Measurements from ENCODE around the gene WFIKKN1. TPM values are rescaled to one million over a fixed set of nuclear protein-coding genes. Genes with fewer than 3 reads are reported as not detected.

The WFIKKN1 gene
- total and polyA plus RNA-seq, 2 of the 13 experiments (the other 11 are each of a cell fraction or from before 2014, with no cell fraction given): 1.7 to 4.9 TPM

DNA sequence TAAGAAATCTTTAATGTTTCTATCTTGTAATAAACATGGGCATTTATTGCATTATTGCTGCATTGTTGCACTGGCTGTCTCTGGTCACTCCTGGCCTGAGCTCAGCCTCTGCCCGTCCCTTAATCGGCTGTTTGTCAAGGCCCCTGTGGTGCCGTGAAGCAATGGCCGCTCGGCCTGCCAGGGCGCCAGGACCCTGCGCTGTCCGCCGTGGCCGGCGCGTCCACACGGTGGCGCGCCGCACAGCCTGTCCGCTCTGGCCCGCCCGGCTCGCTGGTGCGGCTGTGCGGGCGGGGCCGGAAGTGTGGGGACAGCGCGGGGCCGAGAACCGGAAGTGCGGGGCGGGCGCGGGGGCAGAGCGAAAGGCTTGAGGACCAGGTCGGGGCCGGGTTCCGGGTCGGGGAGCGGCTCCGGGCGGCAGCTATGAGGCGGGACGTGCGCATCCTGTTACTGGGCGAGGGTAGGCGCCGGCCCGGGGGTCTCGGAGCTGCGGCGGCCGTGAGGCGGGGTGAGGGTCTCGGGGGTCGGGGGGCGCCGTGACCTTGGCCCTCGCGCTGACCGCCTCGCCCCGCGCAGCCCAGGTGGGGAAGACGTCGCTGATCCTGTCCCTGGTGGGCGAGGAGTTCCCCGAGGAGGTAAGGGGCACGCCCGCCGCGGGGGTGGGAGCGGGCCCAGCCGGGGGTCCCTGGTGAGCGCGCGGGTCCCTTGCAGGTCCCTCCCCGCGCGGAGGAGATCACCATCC is 37.2 kb downstream of the WFIKKN1 start, which contains the start of gene RHOT2 (continued):
- TF ChIP-seq, protein P1, sequence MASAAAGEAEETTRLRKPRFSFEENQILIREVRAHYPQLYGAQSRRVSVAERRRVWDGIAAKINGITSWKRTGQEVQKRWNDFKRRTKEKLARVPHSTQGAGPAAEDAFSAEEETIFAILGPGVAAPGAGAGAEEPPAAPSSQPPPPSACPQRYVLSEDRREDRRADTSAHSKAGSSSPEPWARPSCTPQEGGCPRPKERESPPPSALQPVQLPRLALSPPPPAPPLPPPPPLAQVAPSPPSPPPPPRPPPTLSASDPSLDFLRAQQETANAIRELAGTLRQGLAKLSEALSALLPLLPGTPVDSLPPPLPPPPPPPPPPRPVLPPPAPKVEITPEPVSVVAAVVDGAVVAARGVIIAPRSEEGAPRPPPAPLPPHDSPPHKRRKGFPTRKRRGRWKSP (CRISPR knock-in tag; IDR thresholded peaks at IDR 0.05): peak; percentile 73; the same call in 1 of the 2 replicates
- TF ChIP-seq, protein P2, sequence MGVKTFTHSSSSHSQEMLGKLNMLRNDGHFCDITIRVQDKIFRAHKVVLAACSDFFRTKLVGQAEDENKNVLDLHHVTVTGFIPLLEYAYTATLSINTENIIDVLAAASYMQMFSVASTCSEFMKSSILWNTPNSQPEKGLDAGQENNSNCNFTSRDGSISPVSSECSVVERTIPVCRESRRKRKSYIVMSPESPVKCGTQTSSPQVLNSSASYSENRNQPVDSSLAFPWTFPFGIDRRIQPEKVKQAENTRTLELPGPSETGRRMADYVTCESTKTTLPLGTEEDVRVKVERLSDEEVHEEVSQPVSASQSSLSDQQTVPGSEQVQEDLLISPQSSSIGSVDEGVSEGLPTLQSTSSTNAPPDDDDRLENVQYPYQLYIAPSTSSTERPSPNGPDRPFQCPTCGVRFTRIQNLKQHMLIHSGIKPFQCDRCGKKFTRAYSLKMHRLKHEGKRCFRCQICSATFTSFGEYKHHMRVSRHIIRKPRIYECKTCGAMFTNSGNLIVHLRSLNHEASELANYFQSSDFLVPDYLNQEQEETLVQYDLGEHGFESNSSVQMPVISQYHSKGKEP (CRISPR knock-in tag; IDR thresholded peaks at IDR 0.05): no peak; the same call in 1 of the 2 replicates
- TF ChIP-seq, protein P3, sequence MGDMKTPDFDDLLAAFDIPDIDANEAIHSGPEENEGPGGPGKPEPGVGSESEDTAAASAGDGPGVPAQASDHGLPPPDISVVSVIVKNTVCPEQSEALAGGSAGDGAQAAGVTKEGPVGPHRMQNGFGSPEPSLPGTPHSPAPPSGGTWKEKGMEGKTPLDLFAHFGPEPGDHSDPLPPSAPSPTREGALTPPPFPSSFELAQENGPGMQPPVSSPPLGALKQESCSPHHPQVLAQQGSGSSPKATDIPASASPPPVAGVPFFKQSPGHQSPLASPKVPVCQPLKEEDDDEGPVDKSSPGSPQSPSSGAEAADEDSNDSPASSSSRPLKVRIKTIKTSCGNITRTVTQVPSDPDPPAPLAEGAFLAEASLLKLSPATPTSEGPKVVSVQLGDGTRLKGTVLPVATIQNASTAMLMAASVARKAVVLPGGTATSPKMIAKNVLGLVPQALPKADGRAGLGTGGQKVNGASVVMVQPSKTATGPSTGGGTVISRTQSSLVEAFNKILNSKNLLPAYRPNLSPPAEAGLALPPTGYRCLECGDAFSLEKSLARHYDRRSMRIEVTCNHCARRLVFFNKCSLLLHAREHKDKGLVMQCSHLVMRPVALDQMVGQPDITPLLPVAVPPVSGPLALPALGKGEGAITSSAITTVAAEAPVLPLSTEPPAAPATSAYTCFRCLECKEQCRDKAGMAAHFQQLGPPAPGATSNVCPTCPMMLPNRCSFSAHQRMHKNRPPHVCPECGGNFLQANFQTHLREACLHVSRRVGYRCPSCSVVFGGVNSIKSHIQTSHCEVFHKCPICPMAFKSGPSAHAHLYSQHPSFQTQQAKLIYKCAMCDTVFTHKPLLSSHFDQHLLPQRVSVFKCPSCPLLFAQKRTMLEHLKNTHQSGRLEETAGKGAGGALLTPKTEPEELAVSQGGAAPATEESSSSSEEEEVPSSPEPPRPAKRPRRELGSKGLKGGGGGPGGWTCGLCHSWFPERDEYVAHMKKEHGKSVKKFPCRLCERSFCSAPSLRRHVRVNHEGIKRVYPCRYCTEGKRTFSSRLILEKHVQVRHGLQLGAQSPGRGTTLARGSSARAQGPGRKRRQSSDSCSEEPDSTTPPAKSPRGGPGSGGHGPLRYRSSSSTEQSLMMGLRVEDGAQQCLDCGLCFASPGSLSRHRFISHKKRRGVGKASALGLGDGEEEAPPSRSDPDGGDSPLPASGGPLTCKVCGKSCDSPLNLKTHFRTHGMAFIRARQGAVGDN (CRISPR knock-in tag; IDR thresholded peaks at IDR 0.05): peak; percentile 88
- TF ChIP-seq, protein P4, sequence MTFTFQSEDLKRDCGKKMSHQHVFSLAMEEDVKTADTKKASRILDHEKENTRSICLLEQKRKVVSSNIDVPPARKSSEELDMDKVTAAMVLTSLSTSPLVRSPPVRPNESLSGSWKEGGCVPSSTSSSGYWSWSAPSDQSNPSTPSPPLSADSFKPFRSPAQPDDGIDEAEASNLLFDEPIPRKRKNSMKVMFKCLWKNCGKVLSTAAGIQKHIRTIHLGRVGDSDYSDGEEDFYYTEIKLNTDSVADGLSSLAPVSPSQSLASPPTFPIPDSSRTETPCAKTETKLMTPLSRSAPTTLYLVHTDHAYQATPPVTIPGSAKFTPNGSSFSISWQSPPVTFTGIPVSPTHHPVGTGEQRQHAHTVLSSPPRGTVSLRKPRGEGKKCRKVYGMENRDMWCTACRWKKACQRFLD (CRISPR knock-in tag; IDR thresholded peaks at IDR 0.05; ENCODE audit: borderline replicate concordance): peak; percentile 58; the same call in 1 of the 2 replicates
- TF ChIP-seq HNRNPLL (IDR thresholded peaks at IDR 0.05; ENCODE audit: low read depth, low read length, poor library complexity, severe bottlenecking) (peak; percentile 53), NFYB (CRISPR knock-in tag; IDR thresholded peaks at IDR 0.05) (0 out of 2 replicates have a peak, but pooled peaks have one; percentile 7), FOXK2 (IDR thresholded peaks at IDR 0.05) (no peak), ZKSCAN8 (CRISPR knock-in tag; IDR thresholded peaks at IDR 0.05; ENCODE audit: borderline replicate concordance) (0 out of 2 replicates have a peak, but pooled peaks have one; percentile 54), ZNF317 (CRISPR knock-in tag; IDR thresholded peaks at IDR 0.05) (0 out of 2 replicates have a peak, but pooled peaks have one; percentile 35), ELF3 (CRISPR knock-in tag; IDR thresholded peaks at IDR 0.05) (peak; percentile 79), ZC3H13 (CRISPR knock-in tag; IDR thresholded peaks at IDR 0.05) (peak; percentile 65), SAP130 (CRISPR knock-in tag; IDR thresholded peaks at IDR 0.05; ENCODE audit: low read depth) (peak; percentile 97), BHLHE40 (IDR thresholded peaks at IDR 0.05; ENCODE audit: low read length) (0 out of 2 replicates have a peak, but pooled peaks have one; percentile 11)
- TF ChIP-seq, protein P5, sequence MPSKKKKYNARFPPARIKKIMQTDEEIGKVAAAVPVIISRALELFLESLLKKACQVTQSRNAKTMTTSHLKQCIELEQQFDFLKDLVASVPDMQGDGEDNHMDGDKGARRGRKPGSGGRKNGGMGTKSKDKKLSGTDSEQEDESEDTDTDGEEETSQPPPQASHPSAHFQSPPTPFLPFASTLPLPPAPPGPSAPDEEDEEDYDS (CRISPR knock-in tag; IDR thresholded peaks at IDR 0.05): peak; percentile 61; the same call in 1 of the 2 replicates
- TF ChIP-seq, protein P6, sequence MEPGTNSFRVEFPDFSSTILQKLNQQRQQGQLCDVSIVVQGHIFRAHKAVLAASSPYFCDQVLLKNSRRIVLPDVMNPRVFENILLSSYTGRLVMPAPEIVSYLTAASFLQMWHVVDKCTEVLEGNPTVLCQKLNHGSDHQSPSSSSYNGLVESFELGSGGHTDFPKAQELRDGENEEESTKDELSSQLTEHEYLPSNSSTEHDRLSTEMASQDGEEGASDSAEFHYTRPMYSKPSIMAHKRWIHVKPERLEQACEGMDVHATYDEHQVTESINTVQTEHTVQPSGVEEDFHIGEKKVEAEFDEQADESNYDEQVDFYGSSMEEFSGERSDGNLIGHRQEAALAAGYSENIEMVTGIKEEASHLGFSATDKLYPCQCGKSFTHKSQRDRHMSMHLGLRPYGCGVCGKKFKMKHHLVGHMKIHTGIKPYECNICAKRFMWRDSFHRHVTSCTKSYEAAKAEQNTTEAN (CRISPR knock-in tag; conservative IDR thresholded peaks at IDR 0.05): peak; percentile 64; the same call in 1 of the 2 replicates
- TF ChIP-seq, protein P7, sequence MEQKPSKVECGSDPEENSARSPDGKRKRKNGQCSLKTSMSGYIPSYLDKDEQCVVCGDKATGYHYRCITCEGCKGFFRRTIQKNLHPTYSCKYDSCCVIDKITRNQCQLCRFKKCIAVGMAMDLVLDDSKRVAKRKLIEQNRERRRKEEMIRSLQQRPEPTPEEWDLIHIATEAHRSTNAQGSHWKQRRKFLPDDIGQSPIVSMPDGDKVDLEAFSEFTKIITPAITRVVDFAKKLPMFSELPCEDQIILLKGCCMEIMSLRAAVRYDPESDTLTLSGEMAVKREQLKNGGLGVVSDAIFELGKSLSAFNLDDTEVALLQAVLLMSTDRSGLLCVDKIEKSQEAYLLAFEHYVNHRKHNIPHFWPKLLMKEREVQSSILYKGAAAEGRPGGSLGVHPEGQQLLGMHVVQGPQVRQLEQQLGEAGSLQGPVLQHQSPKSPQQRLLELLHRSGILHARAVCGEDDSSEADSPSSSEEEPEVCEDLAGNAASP (CRISPR knock-in tag; IDR thresholded peaks at IDR 0.05; ENCODE audit: borderline replicate concordance): 0 out of 2 replicates have a peak, but pooled peaks have one; percentile 25
